ENCODE data around the gene LIN28B. TPM values are rescaled to one million over a fixed set of nuclear protein-coding genes. Genes with fewer than 3 reads are reported as not detected.

The LIN28B gene
- total RNA-seq, 1 experiment from 2014 or later = 0.25 TPM

DNA sequence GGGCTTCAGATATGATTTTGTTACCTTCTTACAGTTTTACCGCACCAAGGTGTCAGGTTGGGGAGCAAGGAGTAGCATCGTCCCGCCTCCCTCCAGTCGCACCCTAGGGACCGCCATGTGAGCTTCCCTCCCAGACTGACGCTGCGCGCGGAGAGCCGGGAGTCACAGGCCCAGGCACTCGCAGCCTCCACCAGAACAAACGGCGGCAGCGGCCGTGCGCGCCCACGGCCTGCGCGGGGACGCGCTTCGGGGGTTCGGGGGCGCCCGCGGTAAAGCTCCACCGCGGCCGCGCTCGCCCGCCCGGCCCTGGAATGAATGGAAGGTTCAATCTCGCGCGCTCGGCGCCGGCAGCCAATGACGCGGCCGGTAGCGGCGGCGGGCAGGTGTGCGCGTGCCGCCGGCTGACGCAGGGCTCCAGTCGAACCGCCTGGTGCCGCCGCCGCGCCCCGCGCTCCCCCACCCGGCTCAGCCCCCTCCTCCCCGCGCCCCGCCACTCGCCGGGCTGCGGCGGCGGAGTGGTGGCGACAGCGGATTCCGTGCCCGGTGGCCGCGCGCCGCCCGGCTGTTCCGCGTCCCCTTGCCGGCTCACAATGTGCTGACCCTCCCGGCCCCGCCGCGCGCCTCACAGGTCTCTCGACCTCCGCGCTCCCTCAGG, 16.5 kb upstream of the LIN28B start:
- RAD21 ChIA-PET (ENCODE audit: low non-redundant PET in 1 of 2, low total read pairs in 2 of 2, uncharacterized antibody in 2 of 2, unreplicated experiment in 2 of 2) = no interaction called here
- POLR2A ChIA-PET = no interaction called here
- H3K27ac ChIP-seq (ENCODE audit: low read depth, low read length) = no peak overlapping the region

More for the DNA sequence above, 16.5 kb upstream of the LIN28B start:
- H2AFZ ChIP-seq (ENCODE audit: low read depth, low read length, poor library complexity, severe bottlenecking) = no peak overlapping the region
- no peak overlapping the region for H3K9ac ChIP-seq (ENCODE audit: low read length)
- H3K9me2 ChIP-seq (ENCODE audit: insufficient read depth) = no peaks in the 10 kb centered on the region
- ATAC-seq = no peak
- no peaks in the 10 kb centered on the region for H3K4me1 ChIP-seq (ENCODE audit: control insufficient read depth in 1 of 2, insufficient read depth in 2 of 2, low read length in 2 of 2)
- H3K36me3 ChIP-seq (ENCODE audit: control insufficient read depth in 1 of 2, insufficient read depth in 2 of 2, low read length in 2 of 2) = no peaks in the 10 kb centered on the region
- BruUV-seq (replicated peaks) = no TSS peak
- no peak overlapping the region for H3K4me3 ChIP-seq (replicated peaks in 1 of 2; ENCODE audit: low read depth in 1 of 2, low read length in 2 of 2)
- H3K79me2 ChIP-seq (ENCODE audit: insufficient read depth, low read length) = no peaks in the 10 kb centered on the region
- no peak overlapping the region for H3K4me2 ChIP-seq (ENCODE audit: low read length)
- no peaks in the 10 kb centered on the region for H3K9me3 ChIP-seq (ENCODE audit: control insufficient read depth in 1 of 2, insufficient read depth in 1 of 2, low read depth in 1 of 2, low read length in 2 of 2)
- no peak for DNase-seq (ENCODE audit: low read depth, low spot score)
- H4K20me1 ChIP-seq (ENCODE audit: insufficient read depth) = no peaks in the 10 kb centered on the region
- intact Hi-C loops (cut with micrococcal nuclease) = no loop called here
- H3K27me3 ChIP-seq (ENCODE audit: insufficient read depth, low read length) = no peaks in the 10 kb centered on the region
- TF ChIP-seq SIN3A (IDR thresholded peaks at IDR 0.05; ENCODE audit: low read depth) (no peak), SRF (IDR thresholded peaks at IDR 0.05; ENCODE audit: low read depth) (no peak), EZH2phosphoT487 (IDR thresholded peaks at IDR 0.05; ENCODE audit: borderline replicate concordance) (no peak)
- TF ChIP-seq, protein P1, sequence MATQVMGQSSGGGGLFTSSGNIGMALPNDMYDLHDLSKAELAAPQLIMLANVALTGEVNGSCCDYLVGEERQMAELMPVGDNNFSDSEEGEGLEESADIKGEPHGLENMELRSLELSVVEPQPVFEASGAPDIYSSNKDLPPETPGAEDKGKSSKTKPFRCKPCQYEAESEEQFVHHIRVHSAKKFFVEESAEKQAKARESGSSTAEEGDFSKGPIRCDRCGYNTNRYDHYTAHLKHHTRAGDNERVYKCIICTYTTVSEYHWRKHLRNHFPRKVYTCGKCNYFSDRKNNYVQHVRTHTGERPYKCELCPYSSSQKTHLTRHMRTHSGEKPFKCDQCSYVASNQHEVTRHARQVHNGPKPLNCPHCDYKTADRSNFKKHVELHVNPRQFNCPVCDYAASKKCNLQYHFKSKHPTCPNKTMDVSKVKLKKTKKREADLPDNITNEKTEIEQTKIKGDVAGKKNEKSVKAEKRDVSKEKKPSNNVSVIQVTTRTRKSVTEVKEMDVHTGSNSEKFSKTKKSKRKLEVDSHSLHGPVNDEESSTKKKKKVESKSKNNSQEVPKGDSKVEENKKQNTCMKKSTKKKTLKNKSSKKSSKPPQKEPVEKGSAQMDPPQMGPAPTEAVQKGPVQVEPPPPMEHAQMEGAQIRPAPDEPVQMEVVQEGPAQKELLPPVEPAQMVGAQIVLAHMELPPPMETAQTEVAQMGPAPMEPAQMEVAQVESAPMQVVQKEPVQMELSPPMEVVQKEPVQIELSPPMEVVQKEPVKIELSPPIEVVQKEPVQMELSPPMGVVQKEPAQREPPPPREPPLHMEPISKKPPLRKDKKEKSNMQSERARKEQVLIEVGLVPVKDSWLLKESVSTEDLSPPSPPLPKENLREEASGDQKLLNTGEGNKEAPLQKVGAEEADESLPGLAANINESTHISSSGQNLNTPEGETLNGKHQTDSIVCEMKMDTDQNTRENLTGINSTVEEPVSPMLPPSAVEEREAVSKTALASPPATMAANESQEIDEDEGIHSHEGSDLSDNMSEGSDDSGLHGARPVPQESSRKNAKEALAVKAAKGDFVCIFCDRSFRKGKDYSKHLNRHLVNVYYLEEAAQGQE (IDR thresholded peaks at IDR 0.05; ENCODE audit: low read depth) = no peak
- TF ChIP-seq, protein P2, sequence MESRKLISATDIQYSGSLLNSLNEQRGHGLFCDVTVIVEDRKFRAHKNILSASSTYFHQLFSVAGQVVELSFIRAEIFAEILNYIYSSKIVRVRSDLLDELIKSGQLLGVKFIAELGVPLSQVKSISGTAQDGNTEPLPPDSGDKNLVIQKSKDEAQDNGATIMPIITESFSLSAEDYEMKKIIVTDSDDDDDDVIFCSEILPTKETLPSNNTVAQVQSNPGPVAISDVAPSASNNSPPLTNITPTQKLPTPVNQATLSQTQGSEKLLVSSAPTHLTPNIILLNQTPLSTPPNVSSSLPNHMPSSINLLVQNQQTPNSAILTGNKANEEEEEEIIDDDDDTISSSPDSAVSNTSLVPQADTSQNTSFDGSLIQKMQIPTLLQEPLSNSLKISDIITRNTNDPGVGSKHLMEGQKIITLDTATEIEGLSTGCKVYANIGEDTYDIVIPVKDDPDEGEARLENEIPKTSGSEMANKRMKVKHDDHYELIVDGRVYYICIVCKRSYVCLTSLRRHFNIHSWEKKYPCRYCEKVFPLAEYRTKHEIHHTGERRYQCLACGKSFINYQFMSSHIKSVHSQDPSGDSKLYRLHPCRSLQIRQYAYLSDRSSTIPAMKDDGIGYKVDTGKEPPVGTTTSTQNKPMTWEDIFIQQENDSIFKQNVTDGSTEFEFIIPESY (IDR thresholded peaks at IDR 0.05; ENCODE audit: extremely low read depth, insufficient replicate concordance, low read length) = no peak
- CTCF ChIA-PET = no interaction called here

Data from HCT116 (cell line).